Epithelial cell of proximal tubule (primary cell): ENCODE results near the gene NR2E1. TPM values are rescaled to one million over a fixed set of nuclear protein-coding genes. Genes with fewer than 3 reads are reported as not detected.
A peak's percentile ranks its signal among the peaks of the same experiment; 100 is the strongest.

Source experiments
- DNase-seq: peaks from one replicate; pipeline ENCODE4 v3.0.0-alpha.2; 2011; ENCODE audit warnings: low read depth
- H3K4me3 ChIP-seq: 2 replicates; pipeline ENCODE4 v1.5.1; 2011; ENCODE audit warnings: low read depth, mild to moderate bottlenecking, low read length
- CTCF ChIP-seq: conservative IDR thresholded peaks from 2 replicates; pipeline ENCODE4 v1.5.1; 2012; ENCODE audit warnings: low read depth, mild to moderate bottlenecking, low read length
- total RNA-seq: library from RNA; depleted of rRNA; stranded (reverse); fragments of >200 nt; gene quantifications from 2 replicates; pipeline ENCODE4 v1.2.3, GENCODE V29; 2015

NR2E1 gene
- total RNA-seq, 1 donor from 2014 or later = not detected

DNA sequence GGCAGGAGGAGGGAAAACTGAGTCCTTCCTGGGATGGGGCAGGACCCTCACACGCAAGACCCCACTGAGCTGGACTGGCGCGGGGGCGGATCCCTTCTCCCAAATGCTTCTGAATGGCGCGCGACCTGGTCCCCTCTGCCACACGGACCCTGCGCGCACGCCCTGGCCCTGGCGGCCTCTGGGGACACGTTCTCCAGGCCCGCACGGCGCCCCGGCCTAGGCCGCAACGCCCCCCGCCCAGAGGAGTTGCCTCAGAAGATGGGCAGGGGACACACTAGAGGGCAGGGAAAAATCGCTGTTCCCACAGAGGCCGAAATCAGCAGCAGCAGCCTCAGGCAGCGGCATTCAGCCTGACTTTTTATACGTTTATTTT, 46.1 kb upstream of the NR2E1 start:
- no peak overlapping the region for H3K4me3 ChIP-seq
- DNase-seq = no peak
- TF ChIP-seq CTCF = no peak

DNA sequence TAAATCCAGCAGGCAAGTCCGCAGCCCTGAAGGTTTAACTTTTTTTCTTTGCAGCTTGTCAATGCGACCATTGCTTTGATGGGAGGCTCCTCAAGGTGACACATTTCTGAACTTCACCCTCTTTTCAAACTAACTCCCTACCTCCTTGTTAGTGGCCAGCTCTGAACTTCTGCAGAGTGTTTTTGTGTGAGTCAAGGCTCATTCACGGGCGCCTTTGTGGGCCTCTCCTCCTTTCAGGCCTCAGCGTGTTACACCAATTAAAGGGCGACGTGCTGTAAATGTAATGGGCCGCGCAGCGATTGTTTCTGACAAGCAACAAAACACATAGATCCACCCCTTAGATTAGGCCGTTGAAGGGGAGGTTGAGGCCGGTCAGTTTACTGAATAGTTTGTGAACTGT, 45.5 kb upstream of the NR2E1 start:
- H3K4me3 ChIP-seq = no peak overlapping the region
- TF ChIP-seq CTCF = no peak
- no peak for DNase-seq

DNA sequence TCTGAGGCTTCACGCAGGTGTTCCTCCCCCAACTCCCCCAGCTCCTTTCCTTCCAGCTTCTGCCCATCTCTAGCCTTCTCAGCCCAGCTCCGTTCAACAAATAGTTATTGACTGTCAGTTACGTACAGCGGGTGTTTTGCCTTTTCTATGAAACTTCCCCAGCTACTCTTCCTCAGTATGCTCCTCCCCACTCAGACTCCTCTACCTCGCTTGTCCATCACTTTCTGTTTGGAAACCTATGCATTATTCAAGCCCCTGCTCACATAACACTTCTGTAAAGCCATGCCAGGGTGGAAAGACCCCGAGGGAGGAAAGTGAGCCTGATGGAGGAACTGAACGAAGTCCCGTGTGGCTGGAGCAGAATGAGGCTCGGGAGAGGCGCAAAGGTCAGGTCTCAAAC, 44.2 kb upstream of the NR2E1 start:
- TF ChIP-seq CTCF = no peak

DNA sequence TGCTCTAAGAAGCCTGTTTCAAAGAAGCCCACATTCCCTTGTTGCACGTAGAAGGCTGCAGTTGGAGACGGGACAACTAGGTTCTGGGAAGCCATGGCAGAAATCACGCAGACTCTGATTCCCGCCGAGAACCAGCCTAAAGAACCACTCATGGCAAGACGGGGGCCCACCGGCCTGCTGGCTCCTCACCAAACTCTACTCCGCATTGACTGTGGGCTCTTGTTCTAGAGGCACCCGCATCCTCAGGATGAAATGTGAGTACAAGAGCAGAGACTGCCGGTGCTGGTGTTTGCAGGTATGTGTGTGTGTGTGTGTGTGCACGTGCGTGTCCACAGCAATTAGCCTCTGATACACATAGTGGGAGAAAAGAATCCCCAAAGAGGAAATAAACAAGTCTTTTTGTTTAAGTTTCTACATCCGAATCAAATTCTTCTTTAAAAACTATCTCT, 42.3 kb upstream of the NR2E1 start:
- no peak for DNase-seq
- H3K4me3 ChIP-seq = no peak overlapping the region
- TF ChIP-seq CTCF = no peak

More for the DNA sequence above, 44.2 kb upstream of the NR2E1 start:
- no peak overlapping the region for H3K4me3 ChIP-seq
- no peak for DNase-seq

- no peak for TF ChIP-seq CTCF
- no peak overlapping the region for H3K4me3 ChIP-seq
- no peak for DNase-seq
These were observed 41.9 kb upstream of the NR2E1 start for GRCh38 chr6:108123946-108124345.

GRCh38 chr6:108127056-108127455, 38.8 kb upstream of the NR2E1 start:
- TF ChIP-seq CTCF = no peak
- no peak overlapping the region for H3K4me3 ChIP-seq
- no peak for DNase-seq

- DNase-seq = peak; percentile 19
- no peak overlapping the region for H3K4me3 ChIP-seq
- no peak for TF ChIP-seq CTCF
These were observed 38.0 kb upstream of the NR2E1 start for GRCh38 chr6:108127826-108128225.
